Measurements from ENCODE around the gene EFHD1.

Gene EFHD1, protein sequence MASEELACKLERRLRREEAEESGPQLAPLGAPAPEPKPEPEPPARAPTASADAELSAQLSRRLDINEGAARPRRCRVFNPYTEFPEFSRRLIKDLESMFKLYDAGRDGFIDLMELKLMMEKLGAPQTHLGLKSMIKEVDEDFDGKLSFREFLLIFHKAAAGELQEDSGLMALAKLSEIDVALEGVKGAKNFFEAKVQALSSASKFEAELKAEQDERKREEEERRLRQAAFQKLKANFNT

DNA sequence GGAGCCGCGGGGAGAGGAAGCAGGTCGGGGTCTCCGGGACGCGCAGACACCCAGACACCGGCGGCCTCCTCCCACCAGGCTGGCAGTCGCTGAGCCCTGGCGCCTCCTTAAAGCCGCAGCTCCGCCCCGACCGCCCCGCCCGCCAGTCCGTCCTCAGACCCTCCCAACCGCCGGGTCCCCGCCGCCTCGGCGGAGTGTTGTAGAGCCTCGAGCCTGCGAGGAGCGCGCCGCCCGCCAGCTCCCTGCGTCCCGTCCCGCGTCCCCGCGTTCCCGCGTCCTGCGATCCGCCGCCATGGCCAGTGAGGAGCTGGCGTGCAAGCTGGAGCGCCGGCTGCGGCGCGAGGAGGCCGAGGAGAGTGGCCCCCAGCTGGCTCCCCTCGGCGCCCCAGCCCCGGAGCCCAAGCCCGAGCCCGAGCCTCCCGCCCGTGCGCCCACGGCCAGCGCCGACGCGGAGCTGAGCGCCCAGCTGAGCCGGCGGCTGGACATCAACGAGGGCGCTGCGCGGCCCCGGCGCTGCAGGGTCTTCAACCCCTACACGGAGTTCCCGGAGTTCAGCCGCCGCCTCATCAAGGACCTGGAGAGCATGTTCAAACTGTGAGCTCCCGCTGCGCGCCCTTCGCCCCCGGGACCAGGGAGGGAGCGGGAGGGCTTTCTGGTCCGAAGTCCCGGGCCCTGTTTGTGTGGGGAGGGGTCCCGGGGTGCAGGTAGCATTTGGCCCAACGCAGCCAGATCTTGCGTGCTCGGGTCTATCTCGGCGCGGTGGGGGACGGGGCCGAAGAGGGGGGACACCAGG lies at the start of gene EFHD1:
Gene EFHD1, plus strand, starts transcription at position 192 of the 793 bp plus-strand sequence. Its CDS starts 101 bp downstream, at position 293.
- DNase-seq (ENCODE audit: low read depth in 2 of 2): peak; percentile 18 to 30

DNA sequence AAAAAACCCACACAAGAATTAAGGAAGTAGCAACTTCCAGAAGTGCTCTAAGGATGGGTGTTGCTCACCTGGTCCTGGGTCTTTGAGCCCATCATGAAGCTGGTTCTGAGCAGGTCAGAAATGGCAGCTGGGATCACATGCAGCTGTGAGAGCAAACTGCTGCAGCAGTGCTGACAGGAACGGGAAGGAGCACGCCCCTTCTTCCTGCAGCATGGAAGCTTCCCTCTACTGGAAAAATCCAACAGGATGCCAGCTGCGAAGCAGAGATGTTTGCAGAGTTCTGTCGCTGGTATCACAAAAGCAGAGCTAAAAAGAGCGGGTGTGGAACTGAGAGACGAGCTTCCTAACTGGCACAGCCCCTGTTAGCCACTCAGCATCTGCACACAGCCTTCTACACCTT lies 49.2 kb upstream of the EFHD1 start:
- DNase-seq (ENCODE audit: low read depth in 2 of 2): no peak

- DNase-seq (ENCODE audit: low read depth in 2 of 2): no peak
Measured at GRCh38 chr2:232586943-232587505, 46.4 kb upstream of the EFHD1 start.

- no peak for DNase-seq (ENCODE audit: low read depth in 2 of 2)
Measured at GRCh38 chr2:232587512-232587911, 45.9 kb upstream of the EFHD1 start.

- no peak for DNase-seq (ENCODE audit: low read depth in 2 of 2)
Measured at GRCh38 chr2:232588031-232588430, 45.4 kb upstream of the EFHD1 start.

DNA sequence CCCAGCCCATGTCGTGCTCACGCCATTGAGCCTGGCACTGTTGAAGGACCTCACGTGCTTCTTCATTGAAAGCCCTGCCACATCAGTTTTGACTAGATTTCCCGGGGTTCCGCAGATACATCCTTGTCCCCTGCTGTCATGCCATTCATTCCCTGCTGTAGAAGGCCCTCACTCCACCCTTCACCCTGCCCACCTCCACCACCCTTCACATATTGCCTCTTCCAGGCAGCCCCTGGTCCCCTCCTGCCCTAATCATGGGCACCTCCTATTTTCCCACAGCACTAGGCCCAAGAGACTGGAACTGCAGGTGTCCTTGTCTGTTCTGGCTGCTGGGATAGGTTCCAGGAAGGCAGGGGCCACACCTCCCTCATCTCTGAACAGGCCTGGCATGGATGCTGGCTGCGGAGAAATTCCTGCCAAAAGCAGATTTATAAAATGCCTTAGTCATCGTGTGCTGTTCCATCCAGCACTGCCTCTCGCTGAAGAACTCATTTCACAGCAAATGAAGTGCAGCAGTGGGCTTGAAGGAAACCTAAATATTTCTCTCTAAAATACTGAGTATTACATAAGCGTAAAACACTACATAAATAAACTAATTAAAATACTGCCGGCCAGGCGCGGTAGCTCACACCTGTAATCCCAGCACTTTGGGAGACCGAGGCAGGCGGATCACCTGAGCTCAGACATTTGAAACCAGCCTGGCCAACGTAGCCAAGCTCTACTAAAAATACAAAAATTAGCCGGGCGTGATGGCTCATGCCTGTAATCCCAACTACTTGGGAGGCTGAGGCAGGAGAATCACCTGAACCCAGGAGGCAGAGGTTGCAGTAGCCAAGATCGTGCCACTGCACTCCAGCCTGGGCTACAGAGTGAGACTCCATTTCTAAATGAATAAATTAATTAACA lies 44.5 kb upstream of the EFHD1 start:
- DNase-seq (ENCODE audit: low read depth in 2 of 2): no peak

GRCh38 chr2:232592772-232593395 lies 40.5 kb upstream of the EFHD1 start:
- no peak for DNase-seq (ENCODE audit: low read depth in 2 of 2)

DNA sequence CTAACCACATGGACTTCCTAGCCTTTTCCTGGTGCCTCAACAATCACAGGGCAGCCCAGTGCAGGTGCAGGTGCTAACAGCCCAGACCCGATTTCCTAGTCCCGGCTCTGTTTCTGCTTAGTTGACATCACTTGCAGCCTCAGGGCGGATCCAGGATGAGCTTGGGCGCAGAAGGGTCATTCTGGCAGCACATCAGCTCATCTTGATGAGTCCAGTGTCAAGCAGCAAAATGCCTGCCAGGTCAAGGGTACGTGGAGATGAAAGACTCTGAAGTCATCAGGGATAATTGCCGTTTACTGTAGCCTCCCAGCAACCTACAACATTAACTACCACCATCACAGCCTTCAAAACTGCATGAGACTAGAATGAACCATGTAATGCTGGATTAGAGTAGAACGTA lies 39.4 kb upstream of the EFHD1 start:
- no peak for DNase-seq (ENCODE audit: low read depth in 2 of 2)

- DNase-seq (ENCODE audit: low read depth in 2 of 2): no peak
Measured at GRCh38 chr2:232597362-232598079, 35.9 kb upstream of the EFHD1 start.

DNA sequence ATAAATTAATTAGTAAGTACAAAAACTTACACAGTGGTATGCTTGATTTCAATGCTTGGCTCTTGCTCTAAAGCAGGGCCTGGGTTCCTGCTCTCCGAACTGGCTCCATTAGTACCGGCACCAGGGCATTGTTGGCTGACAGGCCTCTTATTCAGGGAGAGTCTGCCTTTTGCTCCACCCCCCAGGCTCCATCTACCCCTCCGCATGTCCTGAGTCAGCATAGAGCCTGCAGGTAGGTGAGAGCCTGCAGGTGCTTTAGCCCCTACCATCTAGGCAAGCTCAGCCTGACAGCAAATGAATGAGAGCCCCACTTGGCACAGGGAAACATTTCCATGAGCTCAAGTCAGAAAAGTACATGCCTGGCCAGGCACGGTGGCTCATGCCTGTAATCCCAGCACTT lies 35.1 kb upstream of the EFHD1 start:
- no peak for DNase-seq (ENCODE audit: low read depth in 2 of 2)

DNA sequence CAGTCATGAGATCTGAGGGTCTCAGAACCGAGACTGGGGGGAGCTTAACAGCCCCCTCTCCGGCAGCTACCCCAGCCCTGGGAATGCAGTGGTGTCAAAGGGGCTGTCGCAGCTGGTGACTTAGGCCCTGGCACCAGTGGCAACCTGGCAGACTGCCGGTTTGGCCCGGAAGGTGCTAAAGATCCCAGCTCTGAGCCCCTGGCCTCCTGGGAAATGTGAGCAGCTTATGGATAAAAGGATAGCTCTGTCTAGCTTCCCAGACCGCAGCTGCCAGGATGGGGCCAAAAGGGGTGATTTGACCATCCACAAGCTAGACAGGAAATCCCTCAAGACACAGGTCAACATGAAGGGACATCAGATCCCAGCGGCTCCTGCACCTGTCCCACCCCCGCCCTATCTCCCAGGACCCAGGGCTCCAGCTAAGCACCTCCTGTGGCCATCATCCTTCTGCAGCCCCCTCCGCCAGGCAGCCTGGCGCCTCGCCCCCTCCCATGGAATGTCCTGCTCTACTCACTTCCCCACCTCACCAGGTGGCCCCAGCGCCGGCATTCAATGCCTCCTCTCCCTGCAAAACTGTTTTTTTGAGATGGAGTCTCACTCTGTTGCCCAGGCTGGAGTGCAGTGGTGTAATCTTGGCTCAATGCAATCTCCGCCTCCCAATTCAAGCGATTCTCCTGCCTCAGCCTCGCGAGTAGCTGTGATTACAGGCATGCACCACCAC lies 33.2 kb upstream of the EFHD1 start:
- no peak for DNase-seq (ENCODE audit: low read depth in 2 of 2)

GRCh38 chr2:232603283-232603682 lies 30.1 kb upstream of the EFHD1 start:
- no peak for DNase-seq (ENCODE audit: low read depth in 2 of 2)

DNA sequence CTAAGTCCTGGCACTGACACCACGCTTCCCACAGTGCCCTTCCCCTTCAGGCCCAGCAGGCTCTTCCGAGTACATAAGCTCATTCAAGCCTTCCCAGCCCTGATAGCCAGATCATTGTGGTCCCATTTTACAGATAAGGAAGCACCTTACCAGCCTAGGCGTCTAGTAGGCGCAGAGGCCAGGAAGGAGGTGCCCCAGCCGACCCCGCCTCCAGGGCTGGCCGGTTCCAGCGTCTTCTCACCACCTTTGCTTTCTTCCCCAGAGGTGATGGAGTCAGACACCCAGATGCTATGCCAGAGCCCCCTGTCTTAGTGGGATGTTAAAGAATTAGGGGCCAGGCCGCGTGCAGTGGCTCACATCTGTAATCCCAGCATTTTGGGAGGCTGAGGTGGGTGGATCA lies 28.9 kb upstream of the EFHD1 start:
- no peak for DNase-seq (ENCODE audit: low read depth in 2 of 2)

GRCh38 chr2:232607011-232607410 lies 26.4 kb upstream of the EFHD1 start:
- no peak for DNase-seq (ENCODE audit: low read depth in 2 of 2)

DNA sequence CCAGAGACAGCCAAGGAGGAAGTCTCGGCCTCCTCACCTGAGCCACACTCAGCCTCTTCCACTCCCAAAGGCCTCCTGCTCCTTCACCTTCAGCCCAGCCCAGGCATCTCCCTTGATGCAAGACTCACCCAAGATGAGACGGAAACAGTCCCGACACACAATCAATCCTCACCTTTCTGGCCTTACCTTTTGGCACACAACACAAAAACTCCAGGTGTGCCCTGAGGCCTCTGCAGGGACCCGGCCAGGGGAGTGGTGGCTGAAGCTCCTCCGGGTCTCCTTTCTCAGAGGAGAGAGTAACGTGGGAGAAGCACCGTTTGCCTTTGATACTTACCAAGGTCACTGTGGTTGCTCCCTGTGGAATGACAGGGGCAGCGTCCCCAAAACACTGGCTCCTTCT lies 23.8 kb upstream of the EFHD1 start:
- DNase-seq (ENCODE audit: low read depth in 2 of 2): no peak

DNA sequence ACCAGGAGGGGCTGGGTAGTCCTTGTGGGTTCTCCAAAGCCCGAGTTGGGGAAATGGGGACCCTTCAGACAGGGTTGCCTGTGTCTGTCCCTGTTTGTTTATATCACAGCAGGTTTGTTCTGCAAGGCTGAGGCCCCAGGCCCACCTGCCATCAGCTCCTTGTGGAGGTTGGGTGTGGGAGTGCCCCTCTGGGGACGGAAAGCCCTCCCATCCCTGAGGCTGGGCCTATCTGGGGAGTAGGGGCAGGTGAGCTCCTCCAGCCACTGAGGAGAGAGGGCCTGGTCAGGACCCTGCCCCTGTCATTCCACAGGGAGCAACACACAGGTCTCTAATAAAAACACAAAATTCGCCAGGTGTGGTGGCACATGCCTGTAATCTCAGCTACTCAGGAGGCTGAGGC lies 23.3 kb upstream of the EFHD1 start:
- DNase-seq (ENCODE audit: low read depth in 2 of 2): no peak

DNA sequence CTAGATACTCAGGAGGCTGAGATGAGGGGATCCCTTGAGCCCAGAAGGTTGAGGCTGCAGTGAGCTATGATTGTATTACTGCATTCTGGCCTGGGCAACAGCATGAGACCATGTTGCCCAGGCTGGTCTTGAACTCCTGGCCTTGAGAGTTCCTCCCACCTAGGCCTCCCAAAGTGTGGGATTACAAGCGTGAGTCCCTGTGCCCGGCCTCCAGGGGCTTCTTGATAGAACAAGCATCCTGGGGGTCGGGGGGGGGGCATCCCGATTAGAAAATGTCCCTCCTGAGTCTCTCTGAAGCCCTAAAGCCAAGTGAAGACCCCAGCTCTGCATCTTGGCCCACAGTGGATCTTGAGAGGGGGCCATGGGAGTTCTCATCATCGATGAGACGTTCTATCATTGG lies 22.3 kb upstream of the EFHD1 start:
- DNase-seq (ENCODE audit: low read depth in 2 of 2): no peak

GRCh38 chr2:232611559-232612218 lies 21.7 kb upstream of the EFHD1 start:
- peak; percentile 33 to 53 for DNase-seq (ENCODE audit: low read depth in 2 of 2)

DNA sequence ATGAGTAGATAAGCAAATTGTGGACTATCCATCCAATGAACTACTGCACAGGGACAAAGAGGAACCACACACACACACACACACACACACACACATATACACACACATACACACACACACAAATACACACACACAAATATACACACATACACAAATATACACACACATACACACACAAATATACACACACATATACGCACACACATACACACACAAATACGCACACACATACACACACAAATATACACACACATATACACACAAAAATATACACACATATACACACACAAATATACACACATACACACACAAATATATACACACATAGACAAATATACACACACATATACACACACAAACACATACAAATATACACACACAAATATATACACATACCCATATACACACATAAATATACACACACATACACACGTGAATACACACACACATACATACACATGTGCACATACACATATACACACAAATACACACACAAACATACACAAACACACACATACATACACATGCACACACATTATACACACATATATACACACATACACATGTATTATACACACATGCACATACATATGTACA lies 19.8 kb upstream of the EFHD1 start:
- no peak for DNase-seq (ENCODE audit: low read depth in 2 of 2)
